ENCODE data around the gene ADAMTS4.

DNA sequence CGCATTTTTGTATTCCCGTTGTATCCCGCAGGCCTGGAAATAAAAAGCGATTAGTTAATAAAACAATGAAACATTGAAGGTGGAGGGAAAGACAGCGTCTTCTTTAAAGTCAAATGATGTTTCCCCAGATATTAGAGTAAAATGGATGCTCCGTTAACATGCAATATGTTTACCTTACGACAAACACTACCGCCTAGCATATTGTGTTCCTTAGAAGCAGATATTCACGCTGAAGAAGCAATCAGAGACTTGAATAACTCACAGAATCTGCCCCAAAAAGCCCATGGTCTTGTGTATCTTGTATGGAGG lies 21.0 kb downstream of the ADAMTS4 start:
- TF ChIP-seq, protein P1, sequence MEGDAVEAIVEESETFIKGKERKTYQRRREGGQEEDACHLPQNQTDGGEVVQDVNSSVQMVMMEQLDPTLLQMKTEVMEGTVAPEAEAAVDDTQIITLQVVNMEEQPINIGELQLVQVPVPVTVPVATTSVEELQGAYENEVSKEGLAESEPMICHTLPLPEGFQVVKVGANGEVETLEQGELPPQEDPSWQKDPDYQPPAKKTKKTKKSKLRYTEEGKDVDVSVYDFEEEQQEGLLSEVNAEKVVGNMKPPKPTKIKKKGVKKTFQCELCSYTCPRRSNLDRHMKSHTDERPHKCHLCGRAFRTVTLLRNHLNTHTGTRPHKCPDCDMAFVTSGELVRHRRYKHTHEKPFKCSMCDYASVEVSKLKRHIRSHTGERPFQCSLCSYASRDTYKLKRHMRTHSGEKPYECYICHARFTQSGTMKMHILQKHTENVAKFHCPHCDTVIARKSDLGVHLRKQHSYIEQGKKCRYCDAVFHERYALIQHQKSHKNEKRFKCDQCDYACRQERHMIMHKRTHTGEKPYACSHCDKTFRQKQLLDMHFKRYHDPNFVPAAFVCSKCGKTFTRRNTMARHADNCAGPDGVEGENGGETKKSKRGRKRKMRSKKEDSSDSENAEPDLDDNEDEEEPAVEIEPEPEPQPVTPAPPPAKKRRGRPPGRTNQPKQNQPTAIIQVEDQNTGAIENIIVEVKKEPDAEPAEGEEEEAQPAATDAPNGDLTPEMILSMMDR (IDR thresholded peaks at IDR 0.05; ENCODE audit: insufficient read depth, low read depth, low read length) = no peak
- TF ChIP-seq EZH2 (IDR thresholded peaks at IDR 0.05; ENCODE audit: insufficient read depth, low read length) = no peak
